Thyroid gland (tissue), 4 donors: Measurements from ENCODE around the gene NID2. TPM values are rescaled to one million over a fixed set of nuclear protein-coding genes. Genes with fewer than 3 reads are reported as not detected.

Source experiments
- DNase-seq, 2 donors: peaks; one replicate each; pipeline ENCODE4 v3.0.0-alpha.2; 2019
- H3K27ac ChIP-seq, 3 donors: fragments of 200-600 bp; sonication (generic); 1 replicate in 2 of 3; 2 replicates in 1 of 3; pipeline ENCODE4 v1.5.1; 2016 to 2019; ENCODE audit warnings: mild to moderate bottlenecking in 1 of 3, moderate library complexity in 1 of 3
- H3K27me3 ChIP-seq: fragments of 200-600 bp; sonication (generic); one replicate; pipeline ENCODE4 v1.5.1; 2019
- H3K36me3 ChIP-seq, 2 donors: fragments of 200-600 bp; sonication (generic); one replicate each; pipeline ENCODE4 v1.5.1; 2016 to 2019
- H3K4me1 ChIP-seq, 2 donors: fragments of 200-600 bp; sonication (generic); one replicate each; pipeline ENCODE4 v1.5.1; 2017 to 2019
- H3K4me3 ChIP-seq, 3 donors: fragments of 200-600 bp; sonication (generic); replicated peaks in 1 of 3; 1 replicate in 2 of 3; 2 replicates in 1 of 3; pipeline ENCODE4 v1.5.1; 2016; ENCODE audit warnings: mild to moderate bottlenecking in 1 of 3
- H3K9me3 ChIP-seq: fragments of 200-600 bp; sonication (generic); one replicate; pipeline ENCODE4 v1.5.1; 2017
- POLR2A ChIP-seq, 2 donors: fragments of 450-650 bp; IDR thresholded peaks; one replicate each; pipeline ENCODE4 v1.6.1; 2017; ENCODE audit warnings: antibody characterized with exemption in 2 of 2, mild to moderate bottlenecking in 2 of 2, moderate library complexity in 1 of 2
- WGBS, 2 donors: methylation state at CpG; one replicate each; pipeline ENCODE4 v1.1.5; 2017; 5-methylcytosine and 5-hydroxymethylcytosine counted together
- intact Hi-C: fragments of 100-400 bp; cut with DNase I; formaldehyde crosslinking; loops from one replicate; pipeline ENCODE4 v1.15.1; 2023
- total RNA-seq, 4 donors: library from RNA; depleted of rRNA; stranded (reverse); fragments of >200 nt; gene quantifications; one replicate each; pipeline ENCODE4 v1.2.3, GENCODE V29; 2016
- TF ChIP-seq, protein P1 (sequence below), 6 experiments: fragments of 200-600 bp in 3 of 6; fragments of 450-650 bp in 3 of 6; sonication (generic) in 3 of 6; IDR thresholded peaks; one replicate each; pipeline ENCODE4 v1.5.1; 2016 to 2019; ENCODE audit warnings: antibody characterized with exemption in 6 of 6, mild to moderate bottlenecking in 2 of 6, inconsistent platforms in 1 of 6, moderate library complexity in 1 of 6

NID2 gene
- total RNA-seq, 4 donors from 2014 or later: 115 to 207 (median 130) TPM

DNA sequence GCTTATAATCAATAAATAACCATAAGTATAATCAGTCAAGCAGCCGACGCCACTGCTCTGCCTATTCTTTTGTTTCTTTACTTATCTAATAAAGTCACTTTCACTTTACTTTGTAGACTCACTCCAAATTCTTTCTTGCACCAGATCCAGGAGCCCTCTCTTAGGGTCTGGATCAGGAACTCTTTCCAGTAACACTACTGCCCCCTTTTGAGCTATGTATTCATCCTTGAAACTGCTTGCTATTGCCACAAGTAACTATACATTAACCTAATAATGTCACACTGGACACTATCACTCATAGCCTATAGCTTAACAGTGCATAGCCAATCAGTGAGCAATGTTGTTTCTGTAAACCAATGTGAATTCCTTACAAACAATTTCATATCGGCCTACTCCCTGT lies 2.8 kb upstream of the NID2 start:
- no peaks in the 10 kb centered on the region for H3K27me3 ChIP-seq
- no peaks in the 10 kb centered on the region for H3K9me3 ChIP-seq
- DNase-seq: no peak
- WGBS, 2 donors: 27 to 37% methylated on average over 3 of the region's 3 CpGs
- no peak overlapping the region for H3K4me3 ChIP-seq
- H3K4me1 ChIP-seq: peaks cover 41 to 54% of the 10 kb centered on the region in 2 donors
- peak in 1 of 2 donors; percentile 15 for TF ChIP-seq POLR2A (IDR thresholded peaks at IDR 0.05)
- TF ChIP-seq, protein P1, sequence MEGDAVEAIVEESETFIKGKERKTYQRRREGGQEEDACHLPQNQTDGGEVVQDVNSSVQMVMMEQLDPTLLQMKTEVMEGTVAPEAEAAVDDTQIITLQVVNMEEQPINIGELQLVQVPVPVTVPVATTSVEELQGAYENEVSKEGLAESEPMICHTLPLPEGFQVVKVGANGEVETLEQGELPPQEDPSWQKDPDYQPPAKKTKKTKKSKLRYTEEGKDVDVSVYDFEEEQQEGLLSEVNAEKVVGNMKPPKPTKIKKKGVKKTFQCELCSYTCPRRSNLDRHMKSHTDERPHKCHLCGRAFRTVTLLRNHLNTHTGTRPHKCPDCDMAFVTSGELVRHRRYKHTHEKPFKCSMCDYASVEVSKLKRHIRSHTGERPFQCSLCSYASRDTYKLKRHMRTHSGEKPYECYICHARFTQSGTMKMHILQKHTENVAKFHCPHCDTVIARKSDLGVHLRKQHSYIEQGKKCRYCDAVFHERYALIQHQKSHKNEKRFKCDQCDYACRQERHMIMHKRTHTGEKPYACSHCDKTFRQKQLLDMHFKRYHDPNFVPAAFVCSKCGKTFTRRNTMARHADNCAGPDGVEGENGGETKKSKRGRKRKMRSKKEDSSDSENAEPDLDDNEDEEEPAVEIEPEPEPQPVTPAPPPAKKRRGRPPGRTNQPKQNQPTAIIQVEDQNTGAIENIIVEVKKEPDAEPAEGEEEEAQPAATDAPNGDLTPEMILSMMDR (IDR thresholded peaks at IDR 0.05): peak in 3 of 6 experiments; percentile 19 to 37 (median 25)
- no peaks in the 10 kb centered on the region for H3K36me3 ChIP-seq
- intact Hi-C loops: no loop called here
- peak overlapping the region; percentile 59 to 95 (median 73) for H3K27ac ChIP-seq

DNA sequence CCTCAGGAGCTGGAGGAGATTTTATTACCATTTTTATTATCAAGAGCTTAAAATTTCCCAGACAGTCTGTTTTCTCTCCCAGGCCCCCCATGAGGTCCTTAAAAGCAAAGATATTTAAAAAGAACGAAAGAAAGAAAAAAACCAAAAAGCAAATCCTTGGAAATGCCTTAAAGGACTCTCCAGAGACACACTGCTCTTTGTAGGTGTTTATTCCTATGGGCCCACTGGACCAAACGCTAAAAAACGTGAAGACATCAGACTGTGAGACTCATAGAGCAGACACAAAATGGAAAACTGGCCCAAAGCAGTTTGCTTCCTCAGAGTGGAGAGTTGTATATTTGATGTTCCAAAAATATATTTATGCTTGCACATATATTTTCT lies 1.2 kb upstream of the NID2 start:
- Histone ChIP-seq H3K4me3 (peak overlapping the region in 1 of 3 donors; percentile 79), H3K4me1 (peaks cover 39 to 49% of the 10 kb centered on the region in 2 donors), H3K27ac (peak overlapping the region in 2 of 3 donors; percentile 87 to 95), H3K36me3 (no peaks in the 10 kb centered on the region), H3K27me3 (no peaks in the 10 kb centered on the region), H3K9me3 (no peaks in the 10 kb centered on the region)
- intact Hi-C loops: no loop called here
- no peak for DNase-seq
- 45 to 63% methylated on average over 3 of the region's 3 CpGs for WGBS, 2 donors
- TF ChIP-seq, protein P1 (IDR thresholded peaks at IDR 0.05): no peak
- no peak for TF ChIP-seq POLR2A (IDR thresholded peaks at IDR 0.05)

DNA sequence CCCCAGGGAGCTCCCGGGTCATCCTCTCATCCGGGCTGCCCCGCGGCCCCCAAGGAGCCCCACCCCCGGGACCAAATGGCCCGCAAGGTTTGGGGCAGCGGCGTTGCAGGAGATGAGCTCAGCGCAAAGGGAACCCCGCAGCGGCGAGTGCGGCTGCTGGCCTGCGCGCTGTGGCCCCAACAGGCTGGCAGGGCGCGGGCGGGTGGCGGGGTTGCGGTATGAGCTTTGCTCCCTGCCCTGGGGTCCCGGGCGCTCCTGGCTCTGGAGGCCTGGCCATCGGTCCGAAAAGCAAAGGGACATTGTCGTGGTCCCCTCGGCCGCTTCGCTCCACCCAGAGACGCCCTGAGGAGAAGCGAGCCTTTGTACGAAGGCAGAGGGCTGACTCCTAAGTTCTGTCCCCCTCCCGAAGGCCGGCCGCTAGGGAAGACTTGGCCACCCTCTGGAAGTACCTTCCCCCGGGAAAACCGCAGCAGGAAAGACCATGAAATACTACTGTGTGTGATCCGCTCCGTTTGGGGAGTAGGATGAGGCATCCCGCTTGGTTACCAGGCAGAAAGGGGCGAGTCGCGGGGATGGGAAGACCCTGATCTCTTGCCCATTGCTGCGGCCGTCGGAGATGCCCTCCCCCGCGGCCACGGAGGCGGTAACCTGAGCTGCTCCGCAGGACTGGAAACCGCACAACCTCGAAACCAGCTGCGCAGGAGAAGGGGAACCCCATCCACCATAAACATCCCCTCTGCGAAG lies 620 bp upstream of the NID2 start:
- peak; percentile 37 to 42 for DNase-seq
- peaks cover 41 to 49% of the 10 kb centered on the region in 2 donors for H3K4me1 ChIP-seq
- H3K27me3 ChIP-seq: no peaks in the 10 kb centered on the region
- peak overlapping the region; percentile 43 to 79 (median 49) for H3K4me3 ChIP-seq
- intact Hi-C loops: loop anchor here (10.0 kb wide), 1 partner anchor 55 kb away; no protein-coding TSS in a partner anchor
- H3K27ac ChIP-seq: peak overlapping the region; percentile 66 to 95 (median 87)
- TF ChIP-seq, protein P1 (IDR thresholded peaks at IDR 0.05): no peak
- TF ChIP-seq POLR2A (IDR thresholded peaks at IDR 0.05): peak in 1 of 2 donors; percentile 52
- H3K36me3 ChIP-seq: no peaks in the 10 kb centered on the region
- H3K9me3 ChIP-seq: no peaks in the 10 kb centered on the region
- WGBS, 2 donors: 4% methylated on average over 28 to 33 of the region's 54 CpGs

DNA sequence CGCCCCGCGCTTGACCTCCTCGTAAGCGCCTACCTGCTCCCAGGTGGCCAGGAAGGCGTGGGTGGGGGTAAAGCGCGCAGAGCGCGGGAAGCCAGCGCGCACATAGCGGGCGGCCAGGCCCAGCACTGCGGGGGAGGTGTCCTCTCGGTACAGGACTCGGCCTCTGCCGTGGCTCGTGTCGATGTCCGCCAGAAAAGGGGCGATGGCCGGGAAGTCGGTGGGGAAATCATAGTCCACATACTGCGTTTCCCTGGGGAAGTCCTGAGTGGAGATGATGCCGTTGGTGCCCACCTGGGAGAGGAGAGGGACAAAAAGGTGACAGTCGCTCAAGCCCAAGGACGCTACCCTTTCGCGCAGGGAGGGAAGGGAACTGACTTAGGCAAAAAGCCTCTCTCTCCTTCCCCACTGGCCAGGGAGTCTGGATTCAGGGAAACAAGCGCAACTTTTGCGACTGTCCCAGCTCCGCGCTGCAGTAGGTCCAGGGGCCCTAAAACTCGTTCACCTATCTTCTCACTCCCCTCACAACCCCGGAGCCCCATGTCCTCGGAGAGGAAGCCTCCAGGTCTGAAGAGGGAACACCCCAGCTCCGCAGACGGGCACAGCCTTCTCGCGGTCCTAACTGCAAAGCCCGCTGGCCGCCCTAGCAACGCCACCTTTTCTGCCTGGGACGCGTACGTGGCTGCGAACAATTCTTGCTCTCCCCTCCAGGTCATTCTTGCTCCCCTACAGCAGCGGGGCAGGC lies 815 bp downstream of the NID2 start:
- WGBS, 2 donors: 1 to 2% methylated on average over 34 to 38 of the region's 49 CpGs
- peak in 1 of 2 donors; percentile 59 for TF ChIP-seq POLR2A (IDR thresholded peaks at IDR 0.05)
- TF ChIP-seq, protein P1 (IDR thresholded peaks at IDR 0.05): no peak
- Histone ChIP-seq H3K9me3 (no peaks in the 10 kb centered on the region), H3K4me1 (peaks cover 47 to 59% of the 10 kb centered on the region in 2 donors), H3K36me3 (no peaks in the 10 kb centered on the region), H3K27ac (peak overlapping the region; percentile 67 to 95 (median 87)), H3K27me3 (no peaks in the 10 kb centered on the region), H3K4me3 (peak overlapping the region; percentile 24 to 79 (median 49))
- intact Hi-C loops: loop anchor here (10.0 kb wide), 1 partner anchor 53 kb away; no protein-coding TSS in a partner anchor
- DNase-seq: peak; percentile 61 to 67
